ENCODE results near the gene GIN1.

GIN1 gene

DNA sequence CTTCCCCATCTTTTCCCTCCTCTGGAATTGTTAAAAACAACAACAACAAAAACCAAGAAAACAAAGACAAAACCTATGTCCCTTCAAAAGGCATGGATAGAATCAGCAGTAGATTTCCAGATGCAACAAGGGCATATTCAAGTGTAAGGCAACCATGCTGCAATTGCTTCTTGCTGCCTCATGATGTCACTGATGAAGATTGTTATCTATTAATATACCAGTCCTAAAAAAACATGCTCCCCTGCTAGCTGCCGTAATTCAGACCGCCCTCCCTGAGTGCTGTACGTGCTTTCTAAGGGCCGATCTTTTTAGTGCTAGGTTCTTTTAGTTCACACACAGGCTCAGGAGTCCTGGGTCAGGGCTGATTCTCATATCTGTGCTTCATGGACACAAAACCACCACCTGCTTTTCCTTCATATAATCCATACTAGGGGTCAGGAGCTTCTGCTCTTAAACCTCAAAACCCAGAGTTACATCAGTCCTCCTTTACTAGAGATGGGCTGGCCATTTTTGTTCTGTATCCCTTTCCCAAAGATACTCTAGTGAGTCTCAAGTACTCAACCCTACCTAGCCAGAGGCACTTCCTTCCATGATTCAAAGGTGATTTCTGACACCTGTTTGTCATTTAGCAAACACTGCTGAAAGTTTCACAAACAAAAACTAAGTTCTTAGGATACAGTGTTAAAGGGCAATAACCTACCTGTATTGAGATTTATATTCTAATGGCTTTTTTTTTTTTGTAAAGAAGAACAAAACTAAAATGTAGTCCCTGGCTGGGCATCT, 82.1 kb downstream of the GIN1 start:
- DNase-seq (ENCODE audit: low read depth in 4 of 4, low spot score in 1 of 4) = no peak

GRCh38 chr5:103036601-103037000, 83.3 kb downstream of the GIN1 start:
- DNase-seq (ENCODE audit: low read depth in 4 of 4, low spot score in 1 of 4) = no peak

All from stimulated activated CD4-positive, alpha-beta T cell treated with anti-CD3 and anti-CD28 coated beads, Interleukin-1b, Interleukin-23, amount 100 ng/mL, for 24 hours (primary cell).